GM12878 (cell line): ENCODE measurements around the gene KMT2B. TPM values are rescaled to one million over a fixed set of nuclear protein-coding genes. Genes with fewer than 3 reads are reported as not detected.
A peak's percentile ranks its signal among the peaks of the same experiment; 100 is the strongest.

ENCODE experiments used
- ATAC-seq: fragments of 200-7000 bp; cut with Tn5 transposase; 3 replicates; pipeline ENCODE4 v1.9.1; 2020; ENCODE audit warnings: mild to moderate bottlenecking, moderate library complexity
- BruUV-seq: library from RNA; stranded (reverse); fragments of 400-500 nt; replicated peaks from 2 replicates; lab custom pipeline; 2021; lab: Mats Ljungman, UMichigan
- CTCF ChIA-PET: fragments of 300-600 bp; sonication (Branson Sonifier 250); formaldehyde crosslinking; extraction: SDS; loops from one replicate; lab custom pipeline; 2021; ENCODE audit warnings: inconsistent platforms; lab: Yijun Ruan, JAX
- POLR2A ChIA-PET: fragments of 350-600 bp; formaldehyde crosslinking; extraction: SDS; loops from one replicate; lab custom pipeline; 2021; ENCODE audit warnings: inconsistent platforms; lab: Charles Lee
- RAD21 ChIA-PET: fragments of 300-600 bp; sonication (Branson Sonifier 250); formaldehyde crosslinking; loops from one replicate; lab custom pipeline; 2023; ENCODE audit warnings: antibody characterized with exemption; ENCODE audit not compliant: unreplicated experiment; lab: Charles Lee
- SMC1A ChIA-PET: fragments of 300-600 bp; sonication (Branson Sonifier 250); formaldehyde crosslinking; loops from one replicate; lab custom pipeline; 2023; ENCODE audit not compliant: unreplicated experiment, uncharacterized antibody; lab: Charles Lee
- DNase-seq: peaks from one replicate; pipeline ENCODE4 v3.0.0-alpha.2; 2011; ENCODE audit warnings: low read depth, low spot score
- FAIRE-seq: peaks from 3 replicates; lab custom pipeline; 2011; peaks lifted over from hg19 to GRCh38; lab: Jason Lieb, UNC
- H2AFZ ChIP-seq: 2 replicates; pipeline ENCODE4 v1.6.0; 2011; ENCODE audit warnings: low read depth, low read length, control low read depth; ENCODE audit not compliant: control insufficient read depth
- H3K27ac ChIP-seq: 2 replicates; pipeline ENCODE4 v1.5.1; 2011; ENCODE audit warnings: control low read depth; ENCODE audit not compliant: control insufficient read depth, insufficient read depth
- H3K27me3 ChIP-seq, 2 experiments: replicated peaks in 1 of 2; 2 replicates each; pipeline versions ENCODE4 v1.6.0 to v1.6.1; 2011; ENCODE audit warnings: low read length in 1 of 2; ENCODE audit not compliant: control insufficient read depth in 2 of 2, insufficient read depth in 2 of 2
- H3K36me3 ChIP-seq, 2 experiments: 2 replicates each; pipeline ENCODE4 v1.5.1; 2011; ENCODE audit warnings: low read length in 1 of 2; ENCODE audit not compliant: control insufficient read depth in 2 of 2, insufficient read depth in 2 of 2
- H3K4me1 ChIP-seq: 2 replicates; pipeline ENCODE4 v1.6.1; 2011; ENCODE audit warnings: mild to moderate bottlenecking, low read length, moderate library complexity, mixed read lengths; ENCODE audit not compliant: control insufficient read depth, insufficient read depth
- H3K4me2 ChIP-seq: 2 replicates; pipeline ENCODE4 v1.6.0; 2011; ENCODE audit warnings: control low read depth; ENCODE audit not compliant: control insufficient read depth, insufficient read depth
- H3K4me3 ChIP-seq: fragments of 200-600 bp; sonication (generic); 2 replicates; pipeline ENCODE4 v1.5.1; 2016
- H3K79me2 ChIP-seq: 2 replicates; pipeline ENCODE4 v1.6.0; 2011; ENCODE audit warnings: low read length; ENCODE audit not compliant: control insufficient read depth, insufficient read depth
- H3K9ac ChIP-seq: 2 replicates; pipeline ENCODE4 v1.8.0; 2011; ENCODE audit warnings: low read length, control low read depth, mixed read lengths; ENCODE audit not compliant: control insufficient read depth, insufficient read depth
- H3K9me3 ChIP-seq: replicated peaks from 3 replicates; pipeline ENCODE4 v1.5.1; 2011; ENCODE audit warnings: mild to moderate bottlenecking, low read length; ENCODE audit not compliant: control insufficient read depth, insufficient read depth
- H4K20me1 ChIP-seq: 2 replicates; pipeline ENCODE4 v1.6.0; 2011; ENCODE audit not compliant: control insufficient read depth, insufficient read depth
- ATF7 ChIP-seq: fragments of 450-650 bp; IDR thresholded peaks from 2 replicates; pipeline ENCODE4 v1.6.1; 2016; ENCODE audit warnings: low read depth, mild to moderate bottlenecking
- FOS ChIP-seq: IDR thresholded peaks from 3 replicates; pipeline ENCODE4 v1.6.1; 2011; ENCODE audit warnings: borderline replicate concordance; ENCODE audit not compliant: insufficient read length; ENCODE audit errors: extremely low read depth
- IKZF1 ChIP-seq: fragments of 450-650 bp; conservative IDR thresholded peaks from 2 replicates; pipeline ENCODE4 v1.6.1; 2017; ENCODE audit warnings: antibody characterized with exemption, mild to moderate bottlenecking
- KDM1A ChIP-seq: fragments of 200-600 bp; sonication (generic); IDR thresholded peaks from 2 replicates; pipeline ENCODE4 v1.6.1; 2016; ENCODE audit warnings: borderline replicate concordance
- MTA2 ChIP-seq: fragments of 450-650 bp; IDR thresholded peaks from 2 replicates; pipeline ENCODE4 v1.6.1; 2016; ENCODE audit warnings: low read depth, mild to moderate bottlenecking, moderate library complexity
- MTA3 ChIP-seq: IDR thresholded peaks from 2 replicates; pipeline ENCODE4 v1.6.1; 2012; ENCODE audit warnings: low read length, inconsistent platforms, borderline replicate concordance
- NFYB ChIP-seq: IDR thresholded peaks from 2 replicates; pipeline ENCODE4 v1.6.1; 2011; ENCODE audit warnings: low read depth, mild to moderate bottlenecking, low read length, improper control_type of control experiment, moderate library complexity; ENCODE audit not compliant: insufficient read depth
- RUNX3 ChIP-seq: IDR thresholded peaks from 2 replicates; pipeline ENCODE4 v1.6.1; 2012; ENCODE audit warnings: low read length, inconsistent platforms
- SIN3A ChIP-seq: IDR thresholded peaks from 2 replicates; pipeline ENCODE4 v1.6.1; 2012; ENCODE audit warnings: low read depth, low read length, improper control_type of control experiment
- SMAD5 ChIP-seq: IDR thresholded peaks from 2 replicates; pipeline ENCODE4 v1.6.1; 2016; ENCODE audit warnings: antibody characterized with exemption, low read depth
- SREBF2 ChIP-seq: IDR thresholded peaks from 2 replicates; pipeline ENCODE4 v1.6.1; 2012; ENCODE audit warnings: mild to moderate bottlenecking, low read length
- YY1 ChIP-seq: IDR thresholded peaks from 2 replicates; pipeline ENCODE4 v1.6.1; 2011; ENCODE audit warnings: low read depth, mild to moderate bottlenecking, low read length
- WGBS: methylation state at CpG from one replicate; pipeline ENCODE4 v1.1.6; 2016; ENCODE audit warnings: low lambda C conversion rate; ENCODE audit not compliant: insufficient replicate concordance, insufficient coverage; ENCODE audit errors: missing lambda C conversion rate; 5-methylcytosine and 5-hydroxymethylcytosine counted together
- in situ Hi-C: fragments of 300-500 bp; cut with MboI; formaldehyde crosslinking; loops from 9 replicates; pipeline ENCODE4 v1.14.3; 2018; ENCODE audit warnings: mixed read lengths
- intact Hi-C: fragments of 100-400 bp; cut with micrococcal nuclease; formaldehyde crosslinking; loops from one replicate; pipeline ENCODE4 v1.14.2; 2022; ENCODE audit not compliant: unreplicated experiment
- polyA plus RNA-seq, 11 experiments: library from polyadenylated mRNA; depleted of rRNA in 4 of 11; unstranded in 6 of 11; stranded (reverse) in 5 of 11; fragments of >200 nt; fragmentation: Nextera tagmentation in 4 of 11; fragmentation: Illumina TruSeq in 1 of 11; extraction: Ambion mirVana in 4 of 11; extraction: Trizol in 1 of 11; gene quantifications; 1 replicate in 1 of 11; 2 replicates in 10 of 11; pipeline versions ENCODE4 v1.2.1 to v1.2.3, GENCODE V29; 2011 to 2016; ENCODE audit warnings: inconsistent platforms in 2 of 11, missing spikeins in 2 of 11, low read depth in 1 of 11
- total RNA-seq, 4 experiments: library from RNA; depleted of rRNA in 3 of 4; stranded (reverse); fragments of >200 nt in 3 of 4; fragmentation: Illumina TruSeq in 1 of 4; extraction: Trizol in 1 of 4; gene quantifications; 2 replicates each; pipeline versions ENCODE4 v1.2.1 to v1.2.3, GENCODE V29; 2013 to 2021
- TF ChIP-seq, protein P1 (sequence below): fragments of 450-650 bp; IDR thresholded peaks from 2 replicates; pipeline ENCODE4 v1.6.1; 2018; ENCODE audit warnings: mild to moderate bottlenecking, low read depth, moderate library complexity; ENCODE audit not compliant: partially characterized antibody
- TF ChIP-seq, protein P2 (sequence below): fragments of 450-650 bp; IDR thresholded peaks from 2 replicates; pipeline ENCODE4 v1.6.1; 2016; ENCODE audit warnings: mild to moderate bottlenecking
- TF ChIP-seq, protein P3 (sequence below): fragments of 450-650 bp; IDR thresholded peaks from 2 replicates; pipeline ENCODE4 v1.6.1; 2016; ENCODE audit warnings: mild to moderate bottlenecking

KMT2B gene
- total and polyA plus RNA-seq, 10 of the 15 experiments (the other 5 are each of a cell fraction or from before 2014, with no cell fraction given), result 0.71 to 35.6 (median 6.0) TPM

DNA sequence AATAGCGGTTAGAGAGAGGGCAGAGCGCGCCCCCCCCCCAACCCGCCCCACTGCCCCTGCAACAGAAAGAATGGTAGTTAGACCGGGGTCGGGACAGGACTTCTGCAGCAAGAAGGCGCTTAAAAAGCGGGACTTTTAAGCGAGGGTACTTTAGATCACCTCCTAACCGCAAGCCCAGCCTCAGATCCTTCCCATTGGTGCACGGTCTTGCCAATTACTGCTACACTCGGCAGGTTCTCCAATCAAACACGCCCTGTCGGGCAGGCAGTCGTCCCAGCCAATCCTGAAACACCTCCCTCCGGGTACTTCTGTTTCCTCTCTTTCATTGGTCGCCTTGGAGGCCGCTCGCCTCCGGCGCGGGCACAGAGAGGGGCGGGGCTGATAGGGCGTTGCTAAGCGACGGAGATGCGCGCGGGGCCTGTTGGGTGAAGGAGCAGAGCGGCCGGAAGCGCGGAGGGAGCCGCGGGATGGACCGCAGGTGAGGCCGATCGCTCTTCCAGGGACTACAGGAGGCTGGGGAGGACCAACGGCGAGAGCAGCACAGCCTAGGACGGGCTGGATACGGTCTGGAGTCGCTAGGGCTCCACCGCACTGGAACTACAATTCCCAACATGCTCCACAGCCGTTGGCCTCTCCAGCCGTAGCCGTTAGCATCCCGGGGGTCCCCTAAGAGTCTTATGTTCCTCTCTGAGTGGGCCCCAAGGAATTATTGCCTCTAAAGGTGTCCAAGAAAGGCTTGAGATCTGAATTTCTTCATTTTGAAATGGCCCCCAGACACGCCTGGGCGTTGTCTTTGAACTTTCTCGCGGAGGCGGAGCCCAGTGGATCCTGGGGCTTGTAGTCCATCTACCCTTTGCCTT lies 40.2 kb downstream of the KMT2B start, which contains the start of gene PROSER3:
TSS of gene PROSER3 (plus strand) at position 428 of the 860 bp plus-strand sequence. CDS start at position 468, 40 bp downstream.
- peak; percentile 99 for ATAC-seq
- peak; percentile 99 for TF ChIP-seq FOS
- TF ChIP-seq SREBF2, result peak; percentile 84
- TF ChIP-seq, protein P1, sequence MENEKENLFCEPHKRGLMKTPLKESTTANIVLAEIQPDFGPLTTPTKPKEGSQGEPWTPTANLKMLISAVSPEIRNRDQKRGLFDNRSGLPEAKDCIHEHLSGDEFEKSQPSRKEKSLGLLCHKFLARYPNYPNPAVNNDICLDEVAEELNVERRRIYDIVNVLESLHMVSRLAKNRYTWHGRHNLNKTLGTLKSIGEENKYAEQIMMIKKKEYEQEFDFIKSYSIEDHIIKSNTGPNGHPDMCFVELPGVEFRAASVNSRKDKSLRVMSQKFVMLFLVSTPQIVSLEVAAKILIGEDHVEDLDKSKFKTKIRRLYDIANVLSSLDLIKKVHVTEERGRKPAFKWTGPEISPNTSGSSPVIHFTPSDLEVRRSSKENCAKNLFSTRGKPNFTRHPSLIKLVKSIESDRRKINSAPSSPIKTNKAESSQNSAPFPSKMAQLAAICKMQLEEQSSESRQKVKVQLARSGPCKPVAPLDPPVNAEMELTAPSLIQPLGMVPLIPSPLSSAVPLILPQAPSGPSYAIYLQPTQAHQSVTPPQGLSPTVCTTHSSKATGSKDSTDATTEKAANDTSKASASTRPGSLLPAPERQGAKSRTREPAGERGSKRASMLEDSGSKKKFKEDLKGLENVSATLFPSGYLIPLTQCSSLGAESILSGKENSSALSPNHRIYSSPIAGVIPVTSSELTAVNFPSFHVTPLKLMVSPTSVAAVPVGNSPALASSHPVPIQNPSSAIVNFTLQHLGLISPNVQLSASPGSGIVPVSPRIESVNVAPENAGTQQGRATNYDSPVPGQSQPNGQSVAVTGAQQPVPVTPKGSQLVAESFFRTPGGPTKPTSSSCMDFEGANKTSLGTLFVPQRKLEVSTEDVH, result peak; percentile 20
- TF ChIP-seq KDM1A, result no peak
- TF ChIP-seq MTA3, result no peak
- TF ChIP-seq NFYB, result peak; percentile 99
- peak; percentile 75; the same call in 1 of the 2 replicates for TF ChIP-seq SMAD5
- TF ChIP-seq, protein P2, sequence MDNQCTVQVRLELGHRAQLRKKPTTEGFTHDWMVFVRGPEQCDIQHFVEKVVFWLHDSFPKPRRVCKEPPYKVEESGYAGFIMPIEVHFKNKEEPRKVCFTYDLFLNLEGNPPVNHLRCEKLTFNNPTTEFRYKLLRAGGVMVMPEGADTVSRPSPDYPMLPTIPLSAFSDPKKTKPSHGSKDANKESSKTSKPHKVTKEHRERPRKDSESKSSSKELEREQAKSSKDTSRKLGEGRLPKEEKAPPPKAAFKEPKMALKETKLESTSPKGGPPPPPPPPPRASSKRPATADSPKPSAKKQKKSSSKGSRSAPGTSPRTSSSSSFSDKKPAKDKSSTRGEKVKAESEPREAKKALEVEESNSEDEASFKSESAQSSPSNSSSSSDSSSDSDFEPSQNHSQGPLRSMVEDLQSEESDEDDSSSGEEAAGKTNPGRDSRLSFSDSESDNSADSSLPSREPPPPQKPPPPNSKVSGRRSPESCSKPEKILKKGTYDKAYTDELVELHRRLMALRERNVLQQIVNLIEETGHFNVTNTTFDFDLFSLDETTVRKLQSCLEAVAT, result peak; percentile 83
- peak; percentile 93 for TF ChIP-seq YY1
- peak; percentile 79 for TF ChIP-seq SIN3A
- 0 out of 2 replicates have a peak, but pooled peaks have one; percentile 15 for TF ChIP-seq MTA2
- TF ChIP-seq, protein P3, sequence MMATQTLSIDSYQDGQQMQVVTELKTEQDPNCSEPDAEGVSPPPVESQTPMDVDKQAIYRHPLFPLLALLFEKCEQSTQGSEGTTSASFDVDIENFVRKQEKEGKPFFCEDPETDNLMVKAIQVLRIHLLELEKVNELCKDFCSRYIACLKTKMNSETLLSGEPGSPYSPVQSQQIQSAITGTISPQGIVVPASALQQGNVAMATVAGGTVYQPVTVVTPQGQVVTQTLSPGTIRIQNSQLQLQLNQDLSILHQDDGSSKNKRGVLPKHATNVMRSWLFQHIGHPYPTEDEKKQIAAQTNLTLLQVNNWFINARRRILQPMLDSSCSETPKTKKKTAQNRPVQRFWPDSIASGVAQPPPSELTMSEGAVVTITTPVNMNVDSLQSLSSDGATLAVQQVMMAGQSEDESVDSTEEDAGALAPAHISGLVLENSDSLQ, result peak; percentile 99
- peak; percentile 91 for TF ChIP-seq IKZF1
- TF ChIP-seq ATF7, result peak; percentile 46
- TF ChIP-seq RUNX3, result peak; percentile 98

More for the DNA sequence above, 40.2 kb downstream of the KMT2B start, which contains the start of gene PROSER3:
- DNase-seq (peak; percentile 99), FAIRE-seq (peak; percentile 99)
- Histone ChIP-seq H3K4me3 (peak within 1 kb of the TSS; percentile 88), H3K9ac (peak within 1 kb of the TSS; percentile 76), H3K4me1 (peaks cover 15% of the 10 kb centered on the region), H3K27ac (peak within 1 kb of the TSS; percentile 80), H2AFZ (peak within 1 kb of the TSS; percentile 62), H3K9me3 (no peaks in the 10 kb centered on the region), H3K79me2 (peaks cover 11% of the 10 kb centered on the region), H3K27me3 (no peaks in the 10 kb centered on the region), H3K4me2 (peak within 1 kb of the TSS; percentile 99), H4K20me1 (no peaks in the 10 kb centered on the region), H3K36me3 (peaks cover 1 to 9% of the 10 kb centered on the region in 2 experiments; a peak in 3 of 4 replicates)
- BruUV-seq, result TSS peak; percentile 90
- POLR2A ChIA-PET, result interaction anchor here (1.0 to 2.2 kb wide), 4 partner anchors 8 to 15 kb away, joined by 3 to 18 read pairs (median 11); partner anchors contain the start of genes IGFLR1, LIN37, PSENEN and U2AF1L4
- CTCF ChIA-PET, result interaction anchor here (0.7 kb wide), 1 partner anchor 10 kb away, joined by 3 read pairs; the partner anchor contains the start of gene LIN37
- SMC1A ChIA-PET, result no interaction called here
- in situ Hi-C loops (no loop called here), intact Hi-C loops (loop anchor here (2.0 kb wide), 1 partner anchor 13 kb away; the partner anchor contains the start of genes PSENEN and U2AF1L4)
- RAD21 ChIA-PET, result interaction anchor here (0.7 to 1.2 kb wide), 3 partner anchors 10 to 64 kb away, joined by 3 read pairs; partner anchors contain the start of genes PSENEN and U2AF1L4
- 2% methylated on average over 53 of the region's 53 CpGs for WGBS
